Epithelial cell of prostate (primary cell): Measurements from ENCODE around the gene ADAMTS6.

Source experiments
- DNase-seq: peaks from one replicate; pipeline ENCODE4 v3.0.0-alpha.2; 2011; ENCODE audit warnings: low read depth, low spot score
- H3K27ac ChIP-seq: fragments of 450-650 bp; 2 replicates; pipeline ENCODE4 v1.5.1; 2017; ENCODE audit warnings: mild to moderate bottlenecking

Gene ADAMTS6

DNA sequence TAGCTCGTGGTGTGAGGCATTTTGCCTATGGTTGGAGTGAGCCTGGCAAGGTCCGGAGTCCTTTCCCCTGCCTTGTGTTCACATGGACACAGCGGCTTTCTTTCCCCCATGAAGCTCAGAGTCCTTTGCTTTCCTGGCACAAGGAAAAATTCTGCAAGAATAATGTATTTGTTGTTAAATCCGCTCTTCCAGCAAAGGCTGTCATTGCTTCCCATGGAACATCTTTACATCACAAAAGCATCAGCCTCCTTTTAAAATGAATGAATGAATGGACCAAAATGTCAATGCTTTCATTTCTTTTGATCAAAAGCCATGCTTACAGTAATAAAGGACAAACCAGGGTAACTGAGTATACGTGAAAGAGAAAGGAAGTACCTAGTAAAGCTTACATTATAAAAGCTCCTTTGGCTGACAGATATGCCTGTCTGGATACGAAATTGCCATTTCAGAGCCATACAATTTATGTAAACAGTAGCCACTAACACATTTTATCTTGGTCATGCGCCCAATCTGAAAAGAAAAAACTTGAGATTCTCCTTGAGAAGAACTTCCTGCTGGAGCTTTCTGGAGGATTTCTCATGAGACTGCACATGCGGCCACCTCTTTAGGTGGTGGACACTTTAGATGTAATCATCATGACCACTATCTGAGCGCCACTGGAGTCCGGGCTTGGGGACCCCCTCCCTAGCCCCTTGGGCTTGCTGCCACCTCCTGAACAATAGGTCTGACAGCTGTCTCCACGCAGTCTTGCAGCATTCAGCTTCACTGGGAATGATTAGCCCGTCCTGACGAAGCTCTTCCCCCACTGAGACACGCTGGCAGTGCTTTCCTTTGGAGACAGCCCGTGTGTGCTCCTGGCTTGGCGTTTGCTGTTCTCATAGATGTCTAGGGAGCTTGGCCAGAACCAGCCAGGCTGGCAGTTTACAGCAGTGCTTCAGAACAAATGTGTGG lies 355.9 kb downstream of the ADAMTS6 start:
- DNase-seq = no peak
- no peak overlapping the region for H3K27ac ChIP-seq

DNA sequence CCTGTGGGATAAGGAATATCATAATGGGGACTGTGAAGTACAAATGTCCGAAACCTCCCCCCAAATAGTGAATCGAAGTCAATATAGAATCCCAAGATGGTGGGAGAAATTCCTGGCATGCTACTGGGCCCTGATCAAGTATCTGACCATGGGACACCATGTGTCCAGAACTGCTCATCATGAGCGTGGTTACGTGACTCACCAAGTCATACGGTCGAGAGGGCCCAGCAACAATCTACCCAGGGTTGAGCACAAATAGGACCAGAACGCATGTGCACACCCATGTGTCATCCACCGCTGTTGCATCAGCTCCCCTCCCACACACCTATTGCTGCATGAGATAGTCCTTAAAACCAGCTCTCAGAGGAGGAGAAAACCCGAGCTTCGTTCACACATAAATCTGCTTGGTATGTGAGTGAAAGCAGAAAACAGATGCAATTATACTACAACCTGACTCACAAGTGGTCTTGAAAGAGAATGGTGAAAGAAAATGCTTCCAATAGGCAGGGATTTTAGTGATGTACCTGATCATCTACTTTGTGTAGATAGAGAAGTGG lies 359.8 kb downstream of the ADAMTS6 start:
- no peak for DNase-seq
- no peak overlapping the region for H3K27ac ChIP-seq

DNA sequence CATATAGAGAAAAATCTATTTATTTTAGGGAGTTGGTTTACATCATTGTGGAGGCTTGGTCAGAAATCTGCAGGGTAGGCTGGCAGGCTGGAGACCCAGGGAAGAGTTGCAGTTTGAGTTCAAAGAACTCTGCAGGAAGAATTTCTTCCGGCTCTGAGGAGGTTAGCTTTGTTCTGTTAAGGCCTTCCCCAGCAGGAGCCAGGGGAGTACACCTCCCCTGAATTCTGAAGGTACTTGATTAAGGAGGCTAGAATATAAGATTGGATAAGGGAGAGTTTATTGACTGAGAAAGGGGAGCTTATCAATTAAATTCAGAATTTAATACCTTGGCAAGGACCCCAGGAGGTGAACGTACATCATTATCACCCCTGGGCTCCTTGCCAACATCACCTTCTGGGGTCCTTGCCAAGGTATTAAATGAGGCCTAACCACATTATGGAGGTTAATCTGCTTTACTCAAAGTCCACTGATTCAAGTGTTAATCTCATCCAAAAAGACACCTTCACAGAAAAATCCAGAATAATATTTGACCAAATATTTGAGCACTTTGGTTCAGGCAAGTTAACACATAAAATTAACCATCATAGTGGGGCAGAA lies 361.3 kb downstream of the ADAMTS6 start:
- H3K27ac ChIP-seq = no peak overlapping the region
- DNase-seq = no peak

DNA sequence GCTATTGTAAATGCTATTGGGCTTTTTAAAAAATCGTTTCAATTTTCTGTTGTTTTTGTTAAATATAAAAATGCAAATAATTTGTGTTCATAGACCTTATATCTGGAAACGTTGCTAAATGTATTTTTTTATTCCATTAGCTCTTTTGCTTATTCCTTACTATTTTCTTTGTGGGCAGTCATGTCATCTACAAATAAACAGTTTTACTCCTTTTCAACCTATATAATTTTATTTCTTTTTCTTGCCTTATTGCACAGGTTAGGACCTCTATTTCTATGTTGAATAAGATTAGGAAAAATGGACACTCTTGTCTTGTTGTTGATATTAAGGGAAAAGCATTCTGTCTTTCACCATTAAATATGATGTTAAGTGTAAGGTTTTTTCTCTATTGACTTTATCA lies 364.2 kb downstream of the ADAMTS6 start:
- no peak for DNase-seq
- H3K27ac ChIP-seq = no peak overlapping the region

DNA sequence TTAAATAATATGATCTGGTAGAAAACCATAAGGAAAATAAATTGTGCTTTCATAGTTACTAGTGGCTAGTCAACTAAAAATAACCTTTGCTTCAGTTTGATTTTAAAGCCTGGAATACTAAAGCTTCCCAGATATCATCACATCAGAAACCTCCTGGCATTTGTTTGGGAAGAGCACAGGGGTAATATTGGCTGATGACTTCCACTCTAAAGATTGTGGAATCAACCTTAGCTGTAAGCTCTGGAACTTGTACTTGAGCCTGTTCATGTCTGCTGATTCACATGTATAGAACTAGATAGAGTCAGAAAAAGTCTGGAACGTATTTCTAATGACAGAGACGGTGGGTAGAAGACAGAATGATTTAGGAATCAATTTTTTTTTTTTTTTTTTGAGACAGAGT lies 367.9 kb downstream of the ADAMTS6 start:
- no peak overlapping the region for H3K27ac ChIP-seq
- no peak for DNase-seq

DNA sequence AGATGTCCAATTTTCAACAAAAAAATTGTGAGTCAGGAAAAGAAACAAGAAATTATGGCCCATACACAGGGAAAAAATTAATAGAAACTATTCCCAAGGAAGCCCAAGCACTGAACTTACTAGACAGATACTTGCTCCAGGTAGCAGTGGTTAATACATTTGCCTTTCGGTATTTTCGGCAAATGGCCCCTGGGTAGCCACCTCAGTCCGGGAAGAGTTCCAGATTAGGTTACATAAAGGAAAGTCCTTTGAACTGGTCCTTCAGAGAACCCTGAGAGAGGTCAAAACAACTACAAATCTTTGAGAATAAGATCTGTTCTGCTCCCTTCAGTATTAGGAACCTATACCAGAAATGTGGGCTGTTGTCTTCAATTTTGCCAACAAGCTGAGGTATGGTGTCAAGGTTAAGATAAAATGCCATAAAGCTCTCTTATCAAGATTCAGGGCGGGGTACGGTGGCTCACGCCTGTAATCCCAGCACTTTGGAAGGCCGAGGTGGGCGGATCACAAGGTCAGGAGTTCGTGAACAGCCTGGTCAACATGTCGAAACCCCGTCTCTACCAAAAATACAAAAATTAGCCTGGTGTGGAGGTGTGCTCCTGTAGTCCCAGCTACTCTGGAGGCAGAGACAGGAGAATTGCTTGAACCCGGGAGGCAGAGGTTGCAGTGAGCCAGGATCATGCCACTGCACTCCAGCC lies 369.6 kb downstream of the ADAMTS6 start:
- no peak for DNase-seq
- H3K27ac ChIP-seq = no peak overlapping the region

DNA sequence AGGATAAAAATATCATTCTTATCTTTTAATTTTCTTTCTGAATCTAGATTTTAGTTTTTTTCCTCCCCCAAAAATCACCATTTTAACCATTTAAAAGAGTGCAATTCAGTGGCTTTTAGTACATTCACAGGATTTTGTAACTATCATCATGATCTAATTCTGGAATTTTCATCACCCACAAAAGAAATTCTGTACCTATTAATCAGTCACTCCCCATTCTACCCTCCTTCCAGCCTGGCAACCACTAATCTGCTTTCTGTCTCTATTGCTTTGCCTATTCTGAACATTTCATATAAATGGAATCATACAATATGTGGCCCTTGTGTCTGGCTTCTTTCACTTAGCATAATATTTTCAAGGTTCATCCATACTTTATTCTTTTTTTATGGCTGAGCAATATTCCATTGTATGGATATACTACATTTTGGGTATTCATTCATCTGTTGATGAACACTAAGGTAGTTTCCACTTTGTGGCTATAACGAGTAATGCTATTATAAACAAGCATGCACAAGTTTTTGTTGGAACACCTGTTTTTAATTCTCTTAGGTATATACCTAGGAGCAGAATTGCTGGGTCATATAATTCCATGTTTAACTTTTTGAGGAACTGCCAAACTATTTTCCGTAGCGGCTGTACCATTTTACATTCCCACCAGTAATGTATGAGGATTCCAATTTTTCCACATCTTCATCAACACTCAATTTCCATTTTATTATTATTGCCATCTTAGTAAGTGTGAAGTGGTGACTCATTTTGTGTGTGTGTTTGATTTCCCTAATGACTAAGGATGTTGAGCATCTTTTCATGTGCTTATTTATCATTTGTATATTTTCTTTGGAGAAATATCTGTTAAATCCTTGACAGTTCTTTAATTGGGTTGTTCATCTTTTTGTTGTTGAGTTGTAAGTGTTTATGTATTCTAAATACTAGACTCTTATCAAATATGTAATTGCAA lies 372.7 kb downstream of the ADAMTS6 start:
- no peak for DNase-seq
- H3K27ac ChIP-seq = peak overlapping the region; percentile 31

DNA sequence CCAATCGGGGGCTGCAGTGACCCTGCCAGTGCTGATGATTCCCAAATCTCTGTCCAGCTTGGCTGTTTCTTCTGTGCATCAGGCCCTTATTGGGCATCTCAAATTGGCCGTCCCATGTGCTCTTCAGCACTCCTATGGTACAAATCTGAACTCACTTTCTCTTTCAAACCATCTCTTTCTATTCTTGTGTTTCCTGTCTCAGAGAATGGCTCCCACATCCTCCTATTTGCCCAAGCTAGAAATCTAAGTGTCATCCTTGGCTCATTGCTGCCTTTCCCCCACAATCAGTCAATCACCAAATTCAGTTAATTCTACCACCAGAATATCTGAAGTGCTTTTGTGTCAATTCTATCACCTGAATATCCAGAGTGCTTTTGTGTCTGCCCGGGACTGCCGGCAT lies 376.4 kb downstream of the ADAMTS6 start:
- H3K27ac ChIP-seq = no peak overlapping the region
- DNase-seq = no peak

DNA sequence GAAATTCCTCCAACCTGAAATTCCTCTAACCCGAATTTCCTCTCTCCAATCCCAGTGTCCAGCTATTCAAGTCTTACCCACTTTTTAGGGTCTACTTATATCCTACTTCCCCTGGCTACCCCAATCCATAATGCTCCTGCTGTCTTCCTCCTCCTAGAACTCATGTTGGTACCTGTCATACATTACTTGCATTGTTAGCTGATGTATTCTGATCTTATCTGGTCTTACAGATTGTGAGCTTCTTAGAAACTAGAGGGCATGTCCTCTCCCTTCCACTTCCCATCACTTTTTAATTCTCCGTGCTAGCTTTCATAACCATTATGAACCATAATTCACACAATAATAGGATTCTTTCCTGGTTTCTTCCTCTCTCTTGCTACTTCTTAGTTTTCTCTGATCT lies 376.9 kb downstream of the ADAMTS6 start:
- no peak overlapping the region for H3K27ac ChIP-seq
- DNase-seq = no peak

DNA sequence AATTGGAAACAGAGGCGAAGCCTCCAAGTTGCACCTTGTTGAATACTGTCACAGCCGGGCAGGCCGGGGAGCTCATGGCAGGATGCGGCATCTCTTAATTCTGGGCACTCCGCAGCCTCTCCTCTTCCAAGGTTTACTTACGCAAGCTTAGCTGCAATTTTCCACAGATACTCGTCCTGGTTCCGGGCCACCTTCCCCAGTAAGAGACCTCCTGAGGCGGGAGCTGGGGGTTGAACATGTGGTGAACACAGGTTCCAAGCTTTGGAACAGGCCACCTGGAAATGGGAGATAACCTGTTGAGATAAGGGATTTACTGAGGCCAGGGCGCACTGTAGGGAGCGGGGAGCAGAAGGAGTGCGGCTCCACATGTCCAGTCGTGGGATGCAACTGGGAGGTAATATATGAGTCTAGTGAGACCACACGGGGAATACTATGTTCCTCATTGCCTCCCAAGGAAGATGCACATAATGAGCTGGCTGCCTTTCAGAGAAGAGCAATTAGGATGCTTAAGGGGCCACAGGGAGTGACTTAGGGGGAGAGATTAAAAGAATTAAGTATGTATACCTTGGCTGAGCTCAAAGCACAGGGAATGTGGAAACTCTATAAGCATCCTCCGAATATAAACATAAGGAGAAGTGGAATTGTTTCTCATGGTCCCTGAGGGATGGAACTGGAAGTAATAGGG lies 377.8 kb downstream of the ADAMTS6 start:
- peak overlapping the region; percentile 43 for H3K27ac ChIP-seq
- no peak for DNase-seq

DNA sequence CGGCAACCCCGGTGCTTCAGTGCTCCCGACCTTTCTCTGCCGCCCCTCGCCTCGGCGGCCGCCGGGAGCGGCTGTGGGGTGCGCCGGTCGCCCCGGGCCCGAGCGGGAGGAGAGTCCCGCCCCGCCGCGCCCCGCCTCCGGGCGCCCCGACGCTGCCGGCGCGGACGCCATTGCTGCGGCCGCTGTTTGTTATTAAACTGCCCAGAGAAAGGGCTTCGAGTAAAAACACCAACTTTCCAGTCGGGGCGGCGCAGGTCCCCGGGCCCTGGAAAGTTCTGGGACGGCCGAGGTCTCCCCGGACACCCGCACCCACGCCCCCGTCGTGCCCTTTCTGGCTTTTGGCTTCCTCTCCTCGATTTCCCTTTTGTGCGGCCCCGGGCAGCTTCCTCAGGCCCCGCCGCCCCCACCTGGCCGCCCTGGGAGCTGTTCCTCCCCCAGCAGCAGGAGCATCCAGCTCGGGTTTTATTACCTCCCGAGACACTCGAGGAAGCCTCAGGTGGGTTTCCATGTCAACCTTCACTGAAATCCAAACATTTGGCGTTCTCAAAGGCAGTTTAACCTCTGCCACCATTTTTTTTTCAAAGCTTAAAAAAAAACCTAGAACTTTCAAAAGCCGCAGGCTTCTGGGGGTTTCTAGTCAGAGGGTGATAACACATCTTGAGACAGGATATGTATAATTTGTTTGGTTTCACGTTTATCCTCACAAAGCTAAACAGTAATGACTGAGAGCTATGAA lies 378.6 kb downstream of the ADAMTS6 start:
- no peak for DNase-seq
- H3K27ac ChIP-seq = peak overlapping the region; percentile 43

DNA sequence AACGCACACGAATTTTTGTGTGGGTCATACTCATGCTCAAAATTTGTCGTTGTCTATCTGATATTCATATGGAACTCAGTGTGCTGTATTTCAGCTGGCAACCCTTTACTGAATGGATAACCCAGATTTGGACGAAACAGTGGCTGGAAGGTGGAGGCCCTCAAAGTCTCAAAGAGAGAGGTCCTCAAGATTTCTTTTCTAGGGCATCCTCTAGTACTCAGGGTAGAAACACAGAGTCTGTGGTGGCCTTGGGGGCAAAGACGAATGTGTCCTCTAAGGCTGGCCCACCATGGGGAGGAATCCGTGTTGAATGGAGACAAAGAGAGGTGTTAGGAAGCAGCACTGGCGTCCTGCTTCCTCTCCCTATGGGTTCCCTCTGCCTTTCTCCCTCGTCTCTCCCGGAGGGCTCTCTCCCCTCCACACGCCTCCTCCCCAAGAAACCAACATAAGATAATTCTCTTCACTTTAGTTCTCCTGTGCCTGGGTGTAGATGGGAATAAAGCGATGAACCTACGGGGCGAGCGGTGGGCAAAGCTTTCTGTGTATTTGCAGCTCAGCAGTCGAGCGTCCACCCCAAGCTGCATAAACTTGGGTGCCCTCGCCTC lies 379.2 kb downstream of the ADAMTS6 start:
- no peak for DNase-seq
- peak overlapping the region; percentile 43 for H3K27ac ChIP-seq

DNA sequence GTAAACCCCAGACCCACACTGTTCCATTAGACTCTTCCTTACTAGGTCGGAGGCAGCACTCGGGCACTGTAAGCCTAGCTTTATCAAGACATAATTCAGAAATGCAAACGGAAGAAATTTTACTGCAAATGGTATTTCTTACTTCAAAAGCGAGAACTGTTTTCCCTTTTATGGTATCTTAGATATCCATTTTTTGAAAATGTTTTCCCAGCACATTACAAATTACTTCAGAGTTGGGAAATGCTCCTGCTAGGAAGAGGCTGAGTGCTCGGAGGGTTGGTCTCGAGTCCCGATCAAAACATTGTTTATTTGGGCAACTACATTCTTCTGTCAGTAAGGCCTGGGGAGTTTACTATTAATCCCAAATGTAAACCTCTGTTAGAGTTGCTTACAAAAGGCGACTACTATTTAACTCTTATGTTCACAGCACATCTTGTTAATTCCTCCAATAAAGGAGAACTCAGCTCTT lies 380.1 kb downstream of the ADAMTS6 start:
- H3K27ac ChIP-seq = no peak overlapping the region
- no peak for DNase-seq

DNA sequence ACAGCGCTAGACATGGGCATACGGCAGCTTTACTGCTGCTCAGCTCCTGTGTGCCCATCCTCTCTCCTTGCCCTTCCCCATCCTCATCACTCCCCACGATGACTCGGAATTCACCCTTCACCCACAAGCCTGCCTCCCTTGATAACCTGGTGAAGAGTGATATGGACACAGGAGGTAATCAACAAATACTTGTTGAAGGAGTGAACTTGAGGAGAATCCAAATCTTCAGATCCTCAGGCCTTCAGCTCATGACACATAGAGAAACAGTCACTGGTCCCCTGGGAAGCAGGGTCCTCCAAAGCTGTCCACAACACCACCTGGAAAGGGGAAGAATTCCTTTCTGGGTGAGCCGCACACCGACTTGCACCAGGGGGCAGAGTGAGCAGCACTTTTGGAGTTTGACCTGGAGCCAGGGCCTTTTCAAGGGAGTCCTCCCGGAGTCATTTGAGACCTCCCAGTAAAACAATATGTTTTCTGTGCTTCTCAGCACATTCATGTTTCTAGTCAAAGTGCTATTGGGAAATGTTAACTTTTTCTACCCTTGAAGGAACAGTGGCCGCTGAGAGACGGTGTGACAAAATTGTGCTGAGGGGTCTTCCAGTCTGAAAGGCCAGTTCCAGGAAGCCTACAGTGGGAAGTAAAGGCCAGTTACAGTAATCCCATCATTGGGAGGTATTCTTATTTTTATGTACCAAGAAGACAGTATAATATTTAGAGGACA lies 380.6 kb downstream of the ADAMTS6 start:
- DNase-seq = no peak
- no peak overlapping the region for H3K27ac ChIP-seq
